Measurements from ENCODE around the gene IRF3.

GRCh38 chr19:49692147-49692506 is 26.5 kb upstream of the IRF3 start:
- TF ChIP-seq, protein P1, sequence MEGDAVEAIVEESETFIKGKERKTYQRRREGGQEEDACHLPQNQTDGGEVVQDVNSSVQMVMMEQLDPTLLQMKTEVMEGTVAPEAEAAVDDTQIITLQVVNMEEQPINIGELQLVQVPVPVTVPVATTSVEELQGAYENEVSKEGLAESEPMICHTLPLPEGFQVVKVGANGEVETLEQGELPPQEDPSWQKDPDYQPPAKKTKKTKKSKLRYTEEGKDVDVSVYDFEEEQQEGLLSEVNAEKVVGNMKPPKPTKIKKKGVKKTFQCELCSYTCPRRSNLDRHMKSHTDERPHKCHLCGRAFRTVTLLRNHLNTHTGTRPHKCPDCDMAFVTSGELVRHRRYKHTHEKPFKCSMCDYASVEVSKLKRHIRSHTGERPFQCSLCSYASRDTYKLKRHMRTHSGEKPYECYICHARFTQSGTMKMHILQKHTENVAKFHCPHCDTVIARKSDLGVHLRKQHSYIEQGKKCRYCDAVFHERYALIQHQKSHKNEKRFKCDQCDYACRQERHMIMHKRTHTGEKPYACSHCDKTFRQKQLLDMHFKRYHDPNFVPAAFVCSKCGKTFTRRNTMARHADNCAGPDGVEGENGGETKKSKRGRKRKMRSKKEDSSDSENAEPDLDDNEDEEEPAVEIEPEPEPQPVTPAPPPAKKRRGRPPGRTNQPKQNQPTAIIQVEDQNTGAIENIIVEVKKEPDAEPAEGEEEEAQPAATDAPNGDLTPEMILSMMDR (IDR thresholded peaks at IDR 0.05), result no peak
- TF ChIP-seq ZFX (IDR thresholded peaks at IDR 0.05; ENCODE audit: borderline replicate concordance), result no peak
